GM19193 (cell line): ENCODE measurements around the gene GAST.

Experiments used
- POLR2A ChIP-seq: IDR thresholded peaks from 4 replicates; pipeline ENCODE4 v1.6.1; 2011; ENCODE audit not compliant: insufficient read depth, insufficient read length; ENCODE audit errors: extremely low read depth

Gene GAST

DNA sequence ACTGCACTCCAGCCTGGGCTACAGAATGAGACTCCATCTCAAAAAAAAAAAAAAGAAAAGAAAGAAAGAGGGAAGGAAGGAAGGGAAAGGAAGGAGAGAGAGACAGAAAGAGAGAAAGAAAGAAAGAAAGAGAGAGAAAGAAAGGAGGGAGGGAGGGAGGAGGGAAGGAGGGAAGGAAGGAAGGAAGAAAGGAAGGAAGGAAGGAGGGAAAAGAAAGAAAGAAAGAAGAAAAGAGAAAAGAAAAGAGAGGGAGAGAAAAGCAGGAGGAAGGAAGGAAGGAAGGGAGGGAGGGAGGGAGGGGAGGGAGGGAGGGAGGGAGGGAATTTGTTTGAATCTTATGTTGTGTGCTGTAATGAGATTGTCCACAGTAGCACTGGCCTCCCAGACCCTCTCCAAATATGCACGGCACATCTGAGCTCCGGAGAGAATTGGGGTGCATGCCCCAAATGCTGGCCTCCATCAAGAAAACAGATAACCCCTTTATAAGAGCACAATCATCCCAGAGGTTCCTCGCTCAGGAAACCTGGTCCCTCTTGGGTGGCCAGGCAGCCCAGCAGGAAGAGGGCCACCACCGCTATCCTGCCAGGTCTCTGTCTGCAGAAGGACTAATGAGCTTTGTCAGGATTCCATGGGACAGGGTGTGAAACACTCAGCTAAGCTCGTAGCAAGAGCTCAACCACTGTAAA lies 32.2 kb upstream of the GAST start:
- no peak for TF ChIP-seq POLR2A

DNA sequence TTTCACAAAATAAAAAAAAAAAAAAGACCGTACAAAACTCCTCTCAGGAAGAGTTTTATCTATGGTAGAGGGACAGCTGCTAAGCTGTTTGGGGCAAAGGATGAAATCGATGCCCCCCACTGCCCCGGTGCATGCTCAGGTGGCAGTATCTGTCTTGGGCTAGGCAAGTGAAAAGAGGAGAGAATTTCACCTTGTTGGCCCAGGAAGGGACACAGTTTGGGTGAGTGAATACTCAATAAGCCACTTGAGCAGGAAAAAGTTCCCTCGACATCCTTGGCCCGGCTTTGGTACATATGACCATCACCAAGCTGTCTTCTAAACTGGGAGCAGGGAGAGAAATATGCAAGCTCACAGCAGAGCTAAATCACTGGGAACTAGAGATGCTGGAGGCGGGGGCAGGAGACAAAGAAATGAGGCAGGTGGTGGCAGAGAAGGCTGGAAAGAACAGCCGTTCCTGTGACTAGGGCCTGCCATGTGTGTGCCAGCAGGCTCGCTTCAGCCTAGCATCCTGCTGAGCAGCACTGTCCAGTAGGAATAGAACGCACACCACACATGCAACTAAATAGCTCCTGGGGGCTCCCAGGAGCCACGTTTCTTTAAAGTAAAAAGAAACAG lies 31.6 kb upstream of the GAST start:
- TF ChIP-seq POLR2A = no peak

DNA sequence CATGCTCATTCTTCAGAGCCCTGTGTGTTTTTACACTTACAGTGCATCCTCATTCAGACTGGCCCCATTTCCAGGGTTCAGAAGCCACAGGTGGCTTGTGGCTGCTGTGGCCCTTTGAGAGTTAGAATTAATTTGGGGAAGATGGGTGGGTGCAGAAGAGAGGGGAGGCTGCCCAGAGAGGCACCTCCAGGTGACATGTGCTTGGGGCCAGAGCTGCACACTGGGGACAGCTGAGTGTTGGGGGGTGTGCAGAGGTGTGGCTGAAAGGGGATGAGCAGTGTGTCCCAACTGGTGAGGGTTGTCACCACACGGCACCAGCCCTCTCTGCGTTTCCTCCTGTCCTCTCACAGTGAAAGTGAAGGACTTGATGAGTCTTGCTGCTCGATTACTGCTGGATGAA lies 30.4 kb upstream of the GAST start:
- no peak for TF ChIP-seq POLR2A

DNA sequence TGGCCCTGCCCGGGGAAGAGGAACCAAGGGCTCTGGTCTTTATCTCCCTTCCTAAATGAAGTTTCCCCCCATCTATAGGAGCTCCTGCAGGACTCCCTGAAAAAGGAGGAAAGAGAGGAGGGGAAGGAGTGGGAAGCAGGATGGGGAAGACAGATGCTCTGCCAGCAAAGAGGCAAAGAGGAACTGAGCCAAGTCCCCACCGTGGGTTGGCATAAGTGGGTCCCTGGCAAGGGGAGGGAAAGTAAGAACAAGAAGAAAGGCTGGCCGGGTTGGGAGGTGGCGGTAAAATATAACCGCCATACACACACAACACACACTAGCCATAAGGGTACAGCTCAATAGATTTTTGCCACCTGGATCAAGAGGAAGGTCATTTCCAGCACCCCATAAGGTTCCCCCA lies 29.5 kb upstream of the GAST start:
- TF ChIP-seq POLR2A = no peak

DNA sequence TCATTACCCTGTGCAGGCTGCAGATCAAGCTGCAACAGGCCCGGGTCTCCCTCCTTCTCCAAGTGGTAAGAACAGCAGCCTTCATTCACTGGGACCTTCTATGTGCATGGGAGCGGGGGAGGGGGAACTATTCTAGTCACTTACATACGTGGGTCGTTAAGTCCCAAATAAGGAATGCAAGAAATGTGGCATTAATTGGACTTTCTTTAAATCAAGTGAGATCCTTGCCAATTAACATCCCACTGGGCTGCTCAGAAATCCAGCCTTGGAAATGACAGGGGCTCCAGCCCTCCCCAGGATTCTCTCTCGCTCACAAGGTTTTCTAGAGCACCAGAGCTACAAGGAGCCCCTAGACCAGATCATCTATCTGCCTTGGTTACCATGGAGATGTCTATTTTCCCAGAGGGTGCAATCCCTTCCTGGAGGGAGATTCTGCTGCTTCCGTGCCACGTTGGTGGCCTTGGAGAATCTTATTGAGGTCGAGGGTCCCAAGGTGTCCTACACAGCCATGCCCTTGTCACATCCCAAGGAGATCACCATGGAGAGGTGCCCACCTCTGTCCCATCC lies 28.6 kb upstream of the GAST start:
- no peak for TF ChIP-seq POLR2A

DNA sequence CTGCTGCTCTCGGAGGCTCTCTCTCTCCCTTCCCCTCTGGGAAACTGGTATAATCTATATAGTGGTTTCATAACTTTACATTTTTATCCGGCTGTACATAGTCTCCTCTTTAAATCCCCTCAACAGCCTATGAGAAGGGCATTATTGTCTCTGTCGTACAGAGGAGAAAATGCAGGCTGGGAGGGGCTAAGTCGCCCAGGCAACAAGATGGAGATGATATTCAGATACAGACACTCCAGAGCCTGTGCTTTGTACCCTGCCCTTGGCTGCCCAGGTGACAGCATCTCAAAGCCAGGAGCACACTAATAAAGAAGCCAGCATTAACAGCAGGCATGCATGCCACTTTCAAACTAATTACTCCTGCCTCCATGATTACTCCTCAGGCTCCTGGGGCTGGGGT lies 28.1 kb upstream of the GAST start:
- TF ChIP-seq POLR2A = no peak

- TF ChIP-seq POLR2A = no peak
Observed at GRCh38 chr17:41686281-41686680, 25.9 kb upstream of the GAST start.

GRCh38 chr17:41687828-41688640 lies 24.1 kb upstream of the GAST start:
- TF ChIP-seq POLR2A = no peak

DNA sequence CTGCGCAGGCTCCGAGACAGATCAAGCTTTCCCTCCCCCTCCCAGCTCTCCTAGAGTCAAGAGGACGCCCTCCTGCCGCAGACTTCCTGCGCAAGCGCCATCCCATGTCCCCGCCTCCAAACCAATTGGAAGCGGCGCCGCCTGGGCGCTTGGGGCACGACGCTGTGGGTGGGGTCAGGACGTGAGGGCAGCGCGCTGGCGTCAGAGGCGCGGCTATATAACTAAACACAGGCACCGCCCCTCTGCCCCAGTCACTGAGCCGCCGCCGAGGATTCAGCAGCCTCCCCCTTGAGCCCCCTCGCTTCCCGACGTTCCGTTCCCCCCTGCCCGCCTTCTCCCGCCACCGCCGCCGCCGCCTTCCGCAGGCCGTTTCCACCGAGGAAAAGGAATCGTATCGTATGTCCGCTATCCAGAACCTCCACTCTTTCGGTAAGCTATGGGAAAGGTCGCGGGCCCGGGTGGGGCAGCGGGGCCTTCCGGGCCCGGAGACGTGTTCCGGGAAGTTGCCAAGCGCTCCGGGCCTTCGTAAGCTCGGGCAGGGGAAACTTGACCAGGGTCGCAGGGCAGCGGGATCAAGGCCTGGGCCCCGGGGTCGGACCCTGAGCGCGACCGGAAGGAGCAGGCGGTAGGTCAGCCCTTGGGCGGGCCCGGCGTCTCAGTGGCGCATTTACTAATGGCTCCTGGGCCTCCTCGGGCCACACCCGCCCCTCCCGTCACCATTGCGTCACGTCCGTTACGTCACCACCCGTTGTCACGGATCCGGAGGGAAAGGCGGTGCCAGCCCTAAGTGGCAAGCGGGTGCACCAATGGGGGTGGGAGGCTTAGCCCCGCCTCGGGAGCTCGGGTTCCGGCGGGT lies 23.3 kb upstream of the GAST start, which contains the start of gene EIF1:
Gene EIF1, plus strand, starts transcription at position 245 of the 856 bp plus-strand sequence. Its CDS starts 154 bp downstream, at position 399.
- TF ChIP-seq POLR2A = peak; percentile 99

- TF ChIP-seq POLR2A = no peak
Observed at GRCh38 chr17:41689497-41690299, 22.4 kb upstream of the GAST start.

- no peak for TF ChIP-seq POLR2A
Observed at GRCh38 chr17:41690497-41690896, 21.6 kb upstream of the GAST start.

DNA sequence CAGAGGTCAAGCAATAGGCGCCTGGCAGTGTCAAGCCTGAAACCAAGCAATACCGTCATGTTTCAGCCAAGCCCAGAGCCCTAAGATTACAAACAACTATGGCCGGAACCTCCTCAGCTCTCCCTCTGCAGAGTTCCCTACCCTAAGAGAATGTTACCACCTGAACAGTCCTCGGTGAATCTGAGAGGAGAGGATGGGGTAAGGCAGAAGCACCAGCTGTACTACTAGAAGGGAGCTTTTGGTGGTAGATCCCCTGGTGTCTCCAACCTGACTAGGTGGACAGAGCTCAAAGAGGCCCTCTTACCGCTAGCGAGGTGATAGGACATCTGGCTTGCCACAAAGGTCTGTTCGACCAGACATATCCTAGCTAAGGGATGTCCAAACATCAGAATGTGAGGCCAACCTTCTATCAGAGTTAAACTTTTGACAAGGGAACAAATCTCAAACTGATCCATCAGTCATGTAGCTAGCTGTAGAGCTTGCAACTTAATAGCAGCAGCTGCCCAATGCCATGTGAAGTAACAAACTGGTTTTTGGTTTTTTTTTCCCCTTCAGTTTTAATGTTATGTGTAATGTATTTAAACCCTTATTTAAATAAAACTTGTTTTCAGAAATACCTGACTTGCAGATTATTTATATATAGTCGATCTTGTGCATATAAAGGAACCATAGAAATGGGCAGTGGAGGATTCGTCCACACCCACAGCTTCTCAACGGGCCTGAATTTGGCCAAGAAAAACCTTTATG lies 20.9 kb upstream of the GAST start:
- peak; percentile 43 for TF ChIP-seq POLR2A
